OCI-LY3 (cell line): ENCODE measurements around the gene NPFFR1.

Experiments
- CTCF ChIP-seq: fragments of 200-600, 300-600 bp; sonication (generic); IDR thresholded peaks from 2 replicates; pipeline ENCODE4 v1.5.1; 2014; ENCODE audit warnings: antibody characterized with exemption, low read length, low read depth
- EZH2phosphoT487 ChIP-seq: fragments of 200-600 bp; shearing (Covaris generic); IDR thresholded peaks from 2 replicates; pipeline ENCODE4 v1.6.1; 2018; ENCODE audit warnings: antibody characterized with exemption, mixed run types, low read depth

GRCh38 chr10:70320751-70321150, 36.9 kb upstream of the NPFFR1 start:
- TF ChIP-seq EZH2phosphoT487 = no peak
- TF ChIP-seq CTCF = no peak
